A673 (cell line): ENCODE results near the gene PCDHGA7. TPM values are rescaled to one million over a fixed set of nuclear protein-coding genes. Genes with fewer than 3 reads are reported as not detected.
"Not testable (repeated sequence)": the region's sequence is repeated elsewhere in the genome, so short reads cannot be mapped to it uniquely, and the experiment has no call there.

Experiments
- BruUV-seq: library from RNA; stranded (reverse); fragments of 400-500 nt; replicated peaks from 2 replicates; lab custom pipeline; 2021; lab: Mats Ljungman, UMichigan
- CTCF ChIA-PET: fragments of 300-600 bp; sonication (Branson Sonifier 250); formaldehyde crosslinking; loops from one replicate; lab custom pipeline; 2022; ENCODE audit warnings: antibody characterized with exemption; lab: Charles Lee
- POLR2A ChIA-PET: fragments of 300-600 bp; sonication (Branson Sonifier 250); formaldehyde crosslinking; loops from one replicate; lab custom pipeline; 2022; ENCODE audit warnings: antibody characterized with exemption; ENCODE audit not compliant: low non-redundant PET; lab: Charles Lee
- DNase-seq: peaks from one replicate; pipeline ENCODE4 v3.0.0-alpha.2; 2015; ENCODE audit warnings: low spot score
- H3K27ac ChIP-seq: fragments of 200-600 bp; sonication (generic); 2 replicates; pipeline ENCODE4 v1.5.1; 2016; ENCODE audit warnings: mixed run types, low read depth, mild to moderate bottlenecking, mixed read lengths, antibody characterized with exemption, low read length; ENCODE audit not compliant: poor library complexity, severe bottlenecking
- H3K27me3 ChIP-seq: fragments of 200-600 bp; sonication (generic); replicated peaks from 2 replicates; pipeline ENCODE4 v1.6.1; 2017; ENCODE audit warnings: mixed run types, low read depth, mild to moderate bottlenecking, mixed read lengths, antibody characterized with exemption, low read length; ENCODE audit not compliant: insufficient read depth, poor library complexity
- H3K36me3 ChIP-seq: fragments of 200-600 bp; sonication (generic); 2 replicates; pipeline ENCODE4 v1.6.1; 2016; ENCODE audit warnings: mixed run types, mild to moderate bottlenecking, mixed read lengths, antibody characterized with exemption, low read length; ENCODE audit not compliant: insufficient read depth, poor library complexity, severe bottlenecking
- H3K4me1 ChIP-seq: fragments of 200-600 bp; sonication (generic); 2 replicates; pipeline ENCODE4 v1.6.1; 2017; ENCODE audit warnings: mixed run types, mild to moderate bottlenecking, mixed read lengths, antibody characterized with exemption, low read length; ENCODE audit not compliant: insufficient read depth, poor library complexity, severe bottlenecking
- H3K4me3 ChIP-seq: fragments of 200-600 bp; sonication (generic); 2 replicates; pipeline ENCODE4 v1.5.1; 2016; ENCODE audit warnings: low read depth, mixed run types, mild to moderate bottlenecking, mixed read lengths, low read length; ENCODE audit not compliant: poor library complexity, severe bottlenecking
- H3K9me3 ChIP-seq: fragments of 200-600 bp; sonication (generic); 2 replicates; pipeline ENCODE4 v1.6.1; 2016; ENCODE audit warnings: mixed run types, low read depth, mild to moderate bottlenecking, mixed read lengths, antibody characterized with exemption, low read length; ENCODE audit not compliant: poor library complexity, severe bottlenecking
- CTCF ChIP-seq: fragments of 300-800, 200-600 bp; sonication (generic); conservative IDR thresholded peaks from 2 replicates; pipeline ENCODE4 v1.5.1; 2017; ENCODE audit warnings: low read depth, mild to moderate bottlenecking, antibody characterized with exemption, low read length, moderate library complexity, mixed read lengths
- EZH2 ChIP-seq: fragments of 200-600 bp; sonication (generic); IDR thresholded peaks from 2 replicates; pipeline ENCODE4 v1.6.1; 2017; ENCODE audit warnings: borderline replicate concordance, low read depth, mild to moderate bottlenecking, mixed read lengths, antibody characterized with exemption, low read length; ENCODE audit not compliant: poor library complexity, severe bottlenecking
- intact Hi-C: fragments of 100-400 bp; cut with micrococcal nuclease; formaldehyde crosslinking; loops from one replicate; pipeline ENCODE4 v1.10.0; 2022; ENCODE audit not compliant: unreplicated experiment
- total RNA-seq: library from RNA; stranded (reverse); gene quantifications from 2 replicates; pipeline ENCODE4 v1.2.3, GENCODE V29; 2021

Gene PCDHGA7
- total RNA-seq, 1 experiment from 2014 or later, result 10.9 TPM

- Histone ChIP-seq H3K4me1 (no peaks in the 10 kb centered on the region), H3K36me3 (no peaks in the 10 kb centered on the region), H3K9me3 (peaks cover 48% of the 10 kb centered on the region), H3K27me3 (no peaks in the 10 kb centered on the region), H3K27ac (peak overlapping the region; percentile 65), H3K4me3 (peak overlapping the region; percentile 47)
- ChIA-PET CTCF (no interaction called here), POLR2A (no interaction called here)
- TF ChIP-seq EZH2, result no peak
- TF ChIP-seq CTCF, result no peak
- BruUV-seq, result no TSS peak
- intact Hi-C loops, result no loop called here
- DNase-seq, result no peak
Observed at GRCh38 chr5:141383345-141383744, 803 bp downstream of the PCDHGA7 start.

GRCh38 chr5:141384471-141385267 is 2.1 kb downstream of the PCDHGA7 start:
- no peak for DNase-seq
- peaks cover 57% of the 10 kb centered on the region for H3K9me3 ChIP-seq
- TF ChIP-seq CTCF (no peak), EZH2 (no peak)
- POLR2A ChIA-PET, result no interaction called here
- CTCF ChIA-PET, result no interaction called here
- no TSS peak for BruUV-seq
- H3K4me3 ChIP-seq, result no peak overlapping the region
- no peaks in the 10 kb centered on the region for H3K4me1 ChIP-seq
- intact Hi-C loops, result no loop called here
- H3K27ac ChIP-seq, result no peak overlapping the region
- H3K36me3 ChIP-seq, result no peaks in the 10 kb centered on the region
- no peaks in the 10 kb centered on the region for H3K27me3 ChIP-seq

- H3K36me3 ChIP-seq, DNase-seq, H3K4me1 ChIP-seq, H3K27ac ChIP-seq, POLR2A ChIA-PET, intact Hi-C loops, H3K27me3 ChIP-seq, H3K4me3 ChIP-seq, BruUV-seq, CTCF ChIA-PET: not testable (repeated sequence)
- H3K9me3 ChIP-seq, result peaks cover 70% of the 10 kb centered on the region
Observed at GRCh38 chr5:141387557-141388311, 5.2 kb downstream of the PCDHGA7 start, which contains the start of gene PCDHGB4. Gene PCDHGB4, plus strand, starts transcription at chr5:141387698. Its CDS starts 187 bp downstream, at chr5:141387885.
